Activated CD4-positive, alpha-beta T cell treated with anti-CD3 and anti-CD28 coated beads, Interleukin-2, amount 10 ng/mL, durations not matched to agents 7 days and 5 days (primary cell): Measurements from ENCODE around the gene FGG. TPM values are rescaled to one million over a fixed set of nuclear protein-coding genes. Genes with fewer than 3 reads are reported as not detected.

ENCODE experiments used
- CTCF ChIA-PET: fragments of 350-600 bp; sonication (Branson Sonifier 250); formaldehyde crosslinking; loops from one replicate; lab custom pipeline; 2021; ENCODE audit warnings: antibody characterized with exemption; lab: Charles Lee
- POLR2A ChIA-PET: fragments of 350-600 bp; sonication (Branson Sonifier 250); formaldehyde crosslinking; loops from one replicate; lab custom pipeline; 2021; ENCODE audit warnings: antibody characterized with exemption; lab: Charles Lee
- DNase-seq: peaks from one replicate; pipeline ENCODE4 v3.0.0-alpha.2; 2020
- H3K27ac Mint-ChIP-seq: one replicate; pipeline ENCODE4 v1.8.0; 2021; ENCODE audit warnings: mild to moderate bottlenecking, moderate library complexity, mixed read lengths
- H3K27me3 Mint-ChIP-seq: one replicate; pipeline ENCODE4 v1.8.0; 2021; ENCODE audit warnings: mixed read lengths
- H3K36me3 Mint-ChIP-seq: one replicate; pipeline ENCODE4 v1.8.0; 2021; ENCODE audit warnings: low read depth, mixed read lengths
- H3K4me1 Mint-ChIP-seq: one replicate; pipeline ENCODE4 v1.8.0; 2021; ENCODE audit warnings: mixed read lengths
- H3K4me3 Mint-ChIP-seq: one replicate; pipeline ENCODE4 v1.8.0; 2021; ENCODE audit warnings: mild to moderate bottlenecking, moderate library complexity, mixed read lengths
- H3K9me3 Mint-ChIP-seq: one replicate; pipeline ENCODE4 v1.8.0; 2021; ENCODE audit warnings: mixed read lengths
- total RNA-seq, 2 experiments: library from RNA; stranded (reverse); gene quantifications; one replicate each; pipeline ENCODE4 v1.2.3, GENCODE V29; 2021

FGG gene
- total RNA-seq, 2 experiments from 2014 or later, result not detected

DNA sequence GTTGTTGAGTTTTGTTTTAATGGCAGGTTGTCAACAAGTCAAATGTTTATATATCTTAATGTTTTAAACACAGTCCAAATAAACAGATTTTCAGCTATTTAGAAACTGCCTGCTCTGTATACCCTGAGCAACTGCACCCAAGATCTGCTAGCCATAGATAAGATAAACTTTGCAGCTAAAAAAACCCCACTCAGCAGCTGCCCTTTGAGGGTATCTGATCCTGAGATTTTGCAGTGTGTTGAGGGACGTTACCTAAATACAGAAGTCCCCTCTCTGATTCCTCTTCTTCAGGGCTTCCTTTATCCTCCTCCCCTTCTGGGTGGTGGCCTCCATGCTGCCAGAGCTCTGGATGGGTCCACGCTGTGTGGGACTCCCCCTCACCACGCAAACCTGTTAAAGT, 11.0 kb upstream of the FGG start:
- CTCF ChIA-PET, result interaction anchor here (1.0 kb wide), 1 partner anchor 64 kb away, joined by 5 read pairs; no protein-coding TSS in a partner anchor
- H3K9me3 Mint-ChIP-seq, result no peaks in the 10 kb centered on the region
- POLR2A ChIA-PET, result no interaction called here
- peaks cover 24% of the 10 kb centered on the region for H3K27me3 Mint-ChIP-seq
- no peaks in the 10 kb centered on the region for H3K36me3 Mint-ChIP-seq
- no peak for DNase-seq
- no peak overlapping the region for H3K4me3 Mint-ChIP-seq
- no peak overlapping the region for H3K27ac Mint-ChIP-seq
- H3K4me1 Mint-ChIP-seq, result peaks cover 4% of the 10 kb centered on the region

DNA sequence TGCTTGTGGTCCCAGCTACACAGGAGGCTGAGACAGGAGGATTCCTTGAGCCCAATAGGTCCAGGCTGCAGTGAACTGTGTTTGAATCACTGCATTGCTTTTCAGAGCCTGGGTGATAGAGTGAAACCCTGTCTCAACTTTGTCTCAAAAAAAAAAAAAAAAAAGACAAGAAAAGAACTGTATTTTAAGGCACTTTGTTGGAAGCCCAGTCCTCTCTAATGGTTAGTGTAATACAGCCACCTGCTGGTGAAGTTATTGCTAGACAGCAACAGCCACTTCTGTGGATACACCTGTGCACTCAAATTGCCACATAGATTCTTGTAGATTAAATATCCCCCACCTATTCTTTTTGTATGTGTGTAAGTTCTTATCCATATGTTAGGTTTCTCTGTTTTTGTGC, 10.1 kb upstream of the FGG start:
- Mint-ChIP-seq H3K36me3 (no peaks in the 10 kb centered on the region), H3K4me3 (no peak overlapping the region), H3K27ac (no peak overlapping the region), H3K9me3 (no peaks in the 10 kb centered on the region), H3K27me3 (peaks cover 24% of the 10 kb centered on the region), H3K4me1 (peaks cover 5% of the 10 kb centered on the region)
- CTCF ChIA-PET, result interaction anchor here (1.0 kb wide), 1 partner anchor 64 kb away, joined by 3 read pairs; no protein-coding TSS in a partner anchor
- POLR2A ChIA-PET, result no interaction called here
- peak; percentile 57 for DNase-seq

DNA sequence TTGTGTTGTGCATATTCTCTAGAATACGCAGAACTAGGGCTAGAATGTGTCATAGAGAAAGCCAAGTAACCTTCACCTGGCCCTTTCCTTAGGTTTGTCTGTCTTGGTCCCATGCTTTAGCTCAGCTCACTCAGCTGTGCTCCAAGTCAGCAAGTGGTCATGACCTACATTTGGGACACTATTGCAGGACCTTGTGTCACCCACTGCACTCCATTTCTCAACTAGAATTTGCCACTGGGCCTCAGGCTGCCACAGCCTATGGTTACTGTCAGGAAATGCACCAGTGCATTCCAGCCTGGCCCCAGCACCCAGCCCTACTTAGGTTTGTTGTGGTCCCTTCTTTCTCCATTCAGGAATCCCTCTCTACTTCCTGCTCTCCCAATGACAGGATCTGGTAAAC, 7.7 kb upstream of the FGG start:
- Mint-ChIP-seq H3K27ac (no peak overlapping the region), H3K4me3 (no peak overlapping the region), H3K4me1 (peaks cover 19% of the 10 kb centered on the region), H3K27me3 (peaks cover 13% of the 10 kb centered on the region), H3K9me3 (peaks cover 4% of the 10 kb centered on the region), H3K36me3 (peaks cover 8% of the 10 kb centered on the region)
- CTCF ChIA-PET, result interaction anchor here (1.5 to 1.6 kb wide), 2 partner anchors 61 to 70 kb away, joined by 3 to 6 read pairs; partner anchors contain the start of gene PLRG1
- POLR2A ChIA-PET, result no interaction called here
- DNase-seq, result no peak

DNA sequence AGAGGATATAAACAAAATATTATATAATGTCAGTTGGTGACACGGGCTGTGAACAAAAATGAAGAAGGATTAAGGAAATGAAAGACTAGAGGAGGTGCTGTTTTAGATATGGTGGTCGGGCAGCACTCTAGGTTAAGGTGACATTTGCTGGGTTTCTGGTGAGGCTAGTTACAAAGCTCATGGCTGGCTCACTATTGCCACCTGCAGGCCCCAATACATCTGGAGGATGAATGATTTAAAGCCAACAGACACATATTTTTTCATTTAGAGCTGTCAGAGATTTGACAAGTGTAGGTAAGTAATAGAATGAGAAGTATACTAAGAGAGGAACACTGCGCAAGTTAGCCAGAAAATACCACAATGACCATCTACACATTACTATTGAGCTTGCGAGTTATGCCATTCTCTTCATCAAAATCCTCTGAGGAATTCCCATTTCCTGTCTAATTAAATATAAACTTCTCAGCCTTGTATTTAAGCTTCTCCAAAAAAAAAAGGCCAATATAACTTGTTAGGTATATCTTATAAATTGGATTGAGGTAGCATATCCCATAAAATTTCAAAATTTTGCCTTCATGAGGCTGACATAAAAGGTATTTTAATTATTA, 6.4 kb upstream of the FGG start:
- peaks cover 15% of the 10 kb centered on the region for H3K27me3 Mint-ChIP-seq
- H3K9me3 Mint-ChIP-seq, result peaks cover 4% of the 10 kb centered on the region
- H3K36me3 Mint-ChIP-seq, result peaks cover 8% of the 10 kb centered on the region
- ChIA-PET CTCF (interaction anchor here (0.8 to 1.7 kb wide), 7 partner anchors 10 to 72 kb away, joined by 3 to 8 read pairs (median 3); no protein-coding TSS in a partner anchor), POLR2A (no interaction called here)
- H3K27ac Mint-ChIP-seq, result no peak overlapping the region
- DNase-seq, result peak; percentile 78
- peaks cover 19% of the 10 kb centered on the region for H3K4me1 Mint-ChIP-seq
- no peak overlapping the region for H3K4me3 Mint-ChIP-seq

DNA sequence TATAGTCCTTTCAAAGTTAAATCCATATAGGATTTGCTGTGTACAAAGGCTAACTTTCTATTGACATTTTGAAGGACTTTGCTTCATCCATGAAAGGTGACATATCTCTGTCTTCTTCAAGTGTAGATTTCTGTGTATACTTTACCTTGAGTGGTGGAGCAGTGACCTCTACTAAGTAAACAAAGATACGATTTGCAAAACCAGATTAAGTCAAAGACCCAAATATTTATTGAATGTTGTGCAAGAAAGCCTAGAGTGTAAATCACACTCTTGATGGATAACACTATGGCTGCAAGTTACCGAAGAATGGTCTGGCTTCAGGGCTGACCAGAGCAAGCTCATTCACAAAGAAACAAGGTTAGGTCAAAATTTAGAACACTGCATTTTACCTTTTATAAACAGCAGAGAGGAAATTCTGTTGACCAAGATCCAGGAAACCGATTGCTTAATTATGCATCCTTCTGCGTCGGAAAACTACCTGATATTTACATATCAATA, 5.4 kb upstream of the FGG start:
- no peak overlapping the region for H3K27ac Mint-ChIP-seq
- H3K4me3 Mint-ChIP-seq, result no peak overlapping the region
- peaks cover 19% of the 10 kb centered on the region for H3K4me1 Mint-ChIP-seq
- ChIA-PET CTCF (interaction anchor here (0.9 to 1.7 kb wide), 4 partner anchors 9 to 69 kb away, joined by 3 to 8 read pairs (median 3); no protein-coding TSS in a partner anchor), POLR2A (no interaction called here)
- peaks cover 8% of the 10 kb centered on the region for H3K36me3 Mint-ChIP-seq
- DNase-seq, result no peak
- H3K9me3 Mint-ChIP-seq, result peaks cover 4% of the 10 kb centered on the region
- peaks cover 17% of the 10 kb centered on the region for H3K27me3 Mint-ChIP-seq

DNA sequence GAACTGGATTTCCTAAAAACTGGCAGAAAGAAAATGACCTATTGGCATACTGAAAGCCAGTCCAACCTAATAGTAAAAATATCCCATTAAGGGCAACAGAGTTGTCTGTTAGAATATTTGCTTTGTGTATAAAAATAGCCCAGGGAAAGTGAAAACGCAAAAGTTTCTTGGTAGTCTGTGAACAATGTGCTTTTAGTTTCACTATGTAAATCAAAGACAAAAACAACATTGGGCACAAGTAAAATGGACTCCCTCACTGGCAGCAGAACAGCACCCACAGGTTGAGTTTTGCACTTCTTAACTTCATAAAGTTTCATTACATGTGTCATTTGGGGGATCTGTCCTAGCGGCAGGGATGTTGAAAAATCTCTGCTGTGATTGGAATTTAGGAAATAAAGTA, 4.3 kb upstream of the FGG start:
- peak; percentile 28 for DNase-seq
- peaks cover 19% of the 10 kb centered on the region for H3K4me1 Mint-ChIP-seq
- peak overlapping the region; percentile 14 for H3K4me3 Mint-ChIP-seq
- H3K27ac Mint-ChIP-seq, result peak overlapping the region; percentile 83
- H3K27me3 Mint-ChIP-seq, result peaks cover 17% of the 10 kb centered on the region
- POLR2A ChIA-PET, result no interaction called here
- CTCF ChIA-PET, result interaction anchor here (1.6 kb wide), 1 partner anchor 25 kb away, joined by 3 read pairs; no protein-coding TSS in a partner anchor
- peaks cover 8% of the 10 kb centered on the region for H3K36me3 Mint-ChIP-seq
- peaks cover 4% of the 10 kb centered on the region for H3K9me3 Mint-ChIP-seq

DNA sequence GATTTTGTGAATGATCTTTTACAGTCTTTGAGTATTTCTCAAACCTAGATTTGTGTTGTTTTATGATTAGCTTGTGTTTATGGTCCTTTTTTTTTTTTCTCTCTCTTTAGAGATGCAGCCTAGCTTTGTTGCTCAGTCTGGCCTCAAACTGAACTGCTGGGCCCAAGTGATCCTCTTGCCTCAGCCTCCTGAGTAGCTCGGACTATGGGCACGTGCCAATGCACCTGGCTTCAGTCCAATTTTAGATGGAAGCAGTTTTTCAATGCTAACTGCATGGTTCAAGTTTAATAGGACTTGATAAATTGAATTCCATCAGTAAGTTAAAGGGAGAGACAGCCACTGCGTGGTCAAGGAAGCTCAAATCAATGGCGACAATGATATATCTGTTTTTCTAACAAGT, 3.8 kb upstream of the FGG start:
- no peak for DNase-seq
- CTCF ChIA-PET, result interaction anchor here (1.6 kb wide), 1 partner anchor 25 kb away, joined by 3 read pairs; no protein-coding TSS in a partner anchor
- Mint-ChIP-seq H3K4me1 (peaks cover 19% of the 10 kb centered on the region), H3K27ac (peak overlapping the region; percentile 83), H3K9me3 (peaks cover 4% of the 10 kb centered on the region), H3K4me3 (no peak overlapping the region), H3K36me3 (peaks cover 8% of the 10 kb centered on the region), H3K27me3 (peaks cover 13% of the 10 kb centered on the region)
- POLR2A ChIA-PET, result no interaction called here

DNA sequence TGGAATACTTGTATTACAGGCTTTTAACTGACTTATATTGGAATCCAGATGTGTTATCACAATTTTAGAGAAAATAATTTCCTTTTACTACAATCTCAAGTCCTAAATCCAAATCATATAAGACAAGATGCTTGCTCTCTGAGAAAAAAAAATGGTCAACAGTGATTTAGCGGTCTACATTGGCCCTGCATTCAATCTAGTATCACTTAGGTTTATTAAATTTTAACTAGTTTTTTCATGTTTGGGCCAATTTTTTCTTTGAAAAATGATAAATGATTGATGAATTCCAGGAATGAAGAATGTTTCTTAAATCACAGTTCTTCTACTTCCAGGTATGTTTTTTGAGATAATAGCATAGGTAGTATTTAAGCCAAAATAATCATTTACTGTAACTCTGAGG, 2.8 kb upstream of the FGG start:
- H3K27ac Mint-ChIP-seq, result no peak overlapping the region
- H3K4me3 Mint-ChIP-seq, result no peak overlapping the region
- peaks cover 8% of the 10 kb centered on the region for H3K36me3 Mint-ChIP-seq
- ChIA-PET POLR2A (no interaction called here), CTCF (interaction anchor here (1.6 to 1.8 kb wide), 2 partner anchors 12 to 24 kb away, joined by 3 to 5 read pairs; no protein-coding TSS in a partner anchor)
- DNase-seq, result no peak
- peaks cover 19% of the 10 kb centered on the region for H3K4me1 Mint-ChIP-seq
- H3K27me3 Mint-ChIP-seq, result peaks cover 16% of the 10 kb centered on the region
- H3K9me3 Mint-ChIP-seq, result peaks cover 4% of the 10 kb centered on the region

DNA sequence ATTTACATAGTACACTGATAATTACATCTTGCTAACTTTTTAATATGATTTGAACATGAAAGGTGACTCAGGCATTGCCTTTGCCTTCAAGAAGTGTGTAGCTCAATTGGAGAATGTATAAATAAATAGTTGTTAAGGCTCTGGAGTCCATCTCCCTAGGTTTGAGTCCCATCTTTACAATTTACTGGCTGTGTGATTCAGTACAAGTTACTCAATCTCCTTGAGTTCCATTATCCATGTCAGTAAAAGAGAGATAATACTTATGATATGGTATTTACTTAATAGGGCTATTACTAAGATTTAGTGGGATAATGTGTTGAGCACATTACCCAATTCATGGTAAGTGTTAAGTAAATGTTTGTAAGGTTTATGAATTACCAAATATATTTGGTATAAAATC, 1.9 kb upstream of the FGG start:
- H3K4me1 Mint-ChIP-seq, result peaks cover 19% of the 10 kb centered on the region
- POLR2A ChIA-PET, result no interaction called here
- H3K36me3 Mint-ChIP-seq, result peaks cover 8% of the 10 kb centered on the region
- H3K4me3 Mint-ChIP-seq, result no peak overlapping the region
- CTCF ChIA-PET, result interaction anchor here (1.8 kb wide), 1 partner anchor 11 kb away, joined by 5 read pairs; no protein-coding TSS in a partner anchor
- no peak overlapping the region for H3K27ac Mint-ChIP-seq
- H3K27me3 Mint-ChIP-seq, result peaks cover 18% of the 10 kb centered on the region
- peaks cover 4% of the 10 kb centered on the region for H3K9me3 Mint-ChIP-seq
- no peak for DNase-seq

DNA sequence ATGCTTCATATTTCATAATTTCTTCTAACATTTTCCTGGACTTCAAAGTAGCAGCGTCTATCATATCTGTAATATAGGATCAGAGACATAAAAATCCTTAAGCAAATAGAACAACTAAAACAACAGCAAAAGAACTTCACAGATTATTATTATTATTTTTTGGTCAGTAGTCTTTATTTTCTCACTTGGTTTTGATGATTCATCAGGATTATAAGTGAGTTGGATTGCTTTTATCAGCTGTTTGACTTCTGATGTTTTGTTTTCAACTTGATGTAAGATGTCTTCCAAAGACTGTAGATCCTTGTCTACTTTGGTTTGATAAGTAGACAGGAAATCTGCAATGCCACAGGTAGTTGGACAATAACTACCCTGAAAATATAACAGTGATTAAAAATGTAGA, 623 bp downstream of the FGG start:
- CTCF ChIA-PET, result interaction anchor here (1.6 kb wide), 1 partner anchor 13 kb away, joined by 4 read pairs; no protein-coding TSS in a partner anchor
- H3K27me3 Mint-ChIP-seq, result peaks cover 27% of the 10 kb centered on the region

DNA sequence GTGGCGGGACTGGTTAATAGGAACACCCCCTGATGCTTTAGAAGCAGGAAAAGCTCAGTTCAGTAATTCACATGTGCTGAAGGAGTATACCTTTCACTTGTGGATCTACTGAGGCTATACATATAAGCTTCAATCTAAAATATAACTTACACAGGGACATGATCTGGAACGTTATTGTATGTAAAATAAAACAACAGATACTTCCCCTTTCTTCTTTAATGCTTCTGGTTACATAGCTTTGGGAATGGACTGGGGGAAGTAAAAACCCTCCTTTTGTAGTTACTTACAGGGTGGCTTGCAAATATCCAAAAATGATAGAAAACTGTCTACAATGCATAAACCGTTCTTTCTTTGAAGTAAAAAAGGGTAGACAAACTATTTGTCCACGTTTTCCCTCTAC, 1.9 kb downstream of the FGG start:
- H3K4me1 Mint-ChIP-seq, result peaks cover under 1% of the 10 kb centered on the region
- peaks cover 30% of the 10 kb centered on the region for H3K27me3 Mint-ChIP-seq
- CTCF ChIA-PET, result no interaction called here
- H3K36me3 Mint-ChIP-seq, result no peaks in the 10 kb centered on the region
- POLR2A ChIA-PET, result no interaction called here
- no peaks in the 10 kb centered on the region for H3K9me3 Mint-ChIP-seq
- H3K4me3 Mint-ChIP-seq, result no peak overlapping the region
- no peak overlapping the region for H3K27ac Mint-ChIP-seq
- no peak for DNase-seq

More for the DNA sequence above, 623 bp downstream of the FGG start:
- peaks cover 5% of the 10 kb centered on the region for H3K36me3 Mint-ChIP-seq
- no peak overlapping the region for H3K27ac Mint-ChIP-seq
- peaks cover 1% of the 10 kb centered on the region for H3K9me3 Mint-ChIP-seq
- DNase-seq, result no peak
- peaks cover 12% of the 10 kb centered on the region for H3K4me1 Mint-ChIP-seq
- POLR2A ChIA-PET, result no interaction called here
- H3K4me3 Mint-ChIP-seq, result no peak overlapping the region

DNA sequence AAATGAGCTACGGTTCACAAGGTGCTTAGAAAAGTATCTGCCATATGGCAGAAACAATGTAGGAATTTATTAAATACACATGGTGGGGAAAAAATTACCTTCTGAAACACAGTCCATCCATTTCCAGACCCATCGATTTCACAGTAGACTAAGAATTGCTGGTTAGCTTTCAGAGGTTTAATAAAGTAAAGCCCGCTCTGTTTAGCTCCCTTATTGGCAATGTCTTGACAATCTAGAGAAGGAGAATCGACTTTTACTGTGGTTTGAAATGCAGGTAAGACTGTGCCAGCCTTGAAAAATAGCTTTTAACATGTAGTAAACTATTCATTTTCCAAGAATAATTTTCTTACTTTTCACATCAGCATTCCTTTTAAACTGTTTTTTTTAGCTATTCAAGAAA, 2.9 kb downstream of the FGG start:
- Mint-ChIP-seq H3K4me3 (no peak overlapping the region), H3K27me3 (peaks cover 35% of the 10 kb centered on the region), H3K9me3 (no peaks in the 10 kb centered on the region), H3K4me1 (no peaks in the 10 kb centered on the region), H3K36me3 (no peaks in the 10 kb centered on the region), H3K27ac (no peak overlapping the region)
- CTCF ChIA-PET, result interaction anchor here (1.1 kb wide), 1 partner anchor 9 kb away, joined by 3 read pairs; no protein-coding TSS in a partner anchor
- POLR2A ChIA-PET, result no interaction called here
- no peak for DNase-seq
